Mesendoderm (in vitro differentiated cells): ENCODE results near the gene EGFR.

Source experiments
- DNase-seq: peaks from one replicate; pipeline ENCODE4 v3.0.0; 2013
- H2AK5ac ChIP-seq: 2 replicates; pipeline ENCODE4 v1.6.1; 2013; ENCODE audit warnings: low read length, inconsistent platforms
- H2BK120ac ChIP-seq: 2 replicates; pipeline ENCODE4 v1.6.1; 2013; ENCODE audit warnings: low read depth, mild to moderate bottlenecking, low read length, moderate library complexity, mixed read lengths
- H2BK15ac ChIP-seq: replicated peaks from 2 replicates; pipeline ENCODE4 v1.6.1; 2013; ENCODE audit warnings: low read depth, mild to moderate bottlenecking, moderate library complexity
- H2BK5ac ChIP-seq: 2 replicates; pipeline ENCODE4 v1.6.1; 2013; ENCODE audit warnings: low read length, inconsistent platforms
- H3K18ac ChIP-seq: 2 replicates; pipeline ENCODE4 v1.6.1; 2013; ENCODE audit warnings: mild to moderate bottlenecking, low read length, mixed read lengths
- H3K23ac ChIP-seq: one replicate; pipeline ENCODE4 v1.6.1; 2013; ENCODE audit warnings: low read length
- H3K27ac ChIP-seq: 2 replicates; pipeline ENCODE4 v1.5.1; 2013; ENCODE audit warnings: low read depth, mild to moderate bottlenecking, inconsistent platforms, low read length, moderate library complexity
- H3K27me3 ChIP-seq: 2 replicates; pipeline ENCODE4 v1.6.1; 2013; ENCODE audit warnings: low read length, control low read depth, mild to moderate bottlenecking, inconsistent platforms; ENCODE audit not compliant: insufficient read depth, poor library complexity
- H3K36me3 ChIP-seq: 2 replicates; pipeline ENCODE4 v1.6.1; 2013; ENCODE audit warnings: low read length, inconsistent platforms; ENCODE audit not compliant: control insufficient read depth, insufficient read depth
- H3K4ac ChIP-seq: one replicate; pipeline ENCODE4 v1.6.1; 2013; ENCODE audit warnings: low read depth, mild to moderate bottlenecking, low read length, moderate library complexity
- H3K4me1 ChIP-seq: 2 replicates; pipeline ENCODE4 v1.6.1; 2013; ENCODE audit warnings: low read depth, low read length, inconsistent platforms; ENCODE audit not compliant: control insufficient read depth
- H3K4me2 ChIP-seq: 2 replicates; pipeline ENCODE4 v1.6.1; 2013; ENCODE audit warnings: low read length
- H3K4me3 ChIP-seq: 2 replicates; pipeline ENCODE4 v1.5.1; 2013; ENCODE audit warnings: mild to moderate bottlenecking, low read length
- H3K56ac ChIP-seq: one replicate; pipeline ENCODE4 v1.6.1; 2013; ENCODE audit warnings: low read length
- H3K79me1 ChIP-seq: 2 replicates; pipeline ENCODE4 v1.6.1; 2013; ENCODE audit warnings: low read length, inconsistent platforms
- H3K79me2 ChIP-seq: 2 replicates; pipeline ENCODE4 v1.6.1; 2013; ENCODE audit warnings: mild to moderate bottlenecking, low read length; ENCODE audit not compliant: control insufficient read depth, insufficient read depth
- H3K9ac ChIP-seq: 2 replicates; pipeline ENCODE4 v1.6.1; 2013; ENCODE audit warnings: low read length, inconsistent platforms
- H4K5ac ChIP-seq: one replicate; pipeline ENCODE4 v1.6.1; 2013; ENCODE audit warnings: low read length
- H4K8ac ChIP-seq: one replicate; pipeline ENCODE4 v1.6.1; 2013; ENCODE audit warnings: low read depth, mild to moderate bottlenecking, control low read depth, low read length, moderate library complexity
- WGBS: extraction: QIAGEN DNeasy Blood & Tissue Kit; methylation state at CpG from one replicate; pipeline ENCODE4 v1.1.7; 2013; ENCODE audit warnings: low lambda C conversion rate, missing lambda C conversion rate; ENCODE audit not compliant: insufficient coverage; ENCODE audit errors: extremely low coverage; 5-methylcytosine and 5-hydroxymethylcytosine counted together

The EGFR gene

DNA sequence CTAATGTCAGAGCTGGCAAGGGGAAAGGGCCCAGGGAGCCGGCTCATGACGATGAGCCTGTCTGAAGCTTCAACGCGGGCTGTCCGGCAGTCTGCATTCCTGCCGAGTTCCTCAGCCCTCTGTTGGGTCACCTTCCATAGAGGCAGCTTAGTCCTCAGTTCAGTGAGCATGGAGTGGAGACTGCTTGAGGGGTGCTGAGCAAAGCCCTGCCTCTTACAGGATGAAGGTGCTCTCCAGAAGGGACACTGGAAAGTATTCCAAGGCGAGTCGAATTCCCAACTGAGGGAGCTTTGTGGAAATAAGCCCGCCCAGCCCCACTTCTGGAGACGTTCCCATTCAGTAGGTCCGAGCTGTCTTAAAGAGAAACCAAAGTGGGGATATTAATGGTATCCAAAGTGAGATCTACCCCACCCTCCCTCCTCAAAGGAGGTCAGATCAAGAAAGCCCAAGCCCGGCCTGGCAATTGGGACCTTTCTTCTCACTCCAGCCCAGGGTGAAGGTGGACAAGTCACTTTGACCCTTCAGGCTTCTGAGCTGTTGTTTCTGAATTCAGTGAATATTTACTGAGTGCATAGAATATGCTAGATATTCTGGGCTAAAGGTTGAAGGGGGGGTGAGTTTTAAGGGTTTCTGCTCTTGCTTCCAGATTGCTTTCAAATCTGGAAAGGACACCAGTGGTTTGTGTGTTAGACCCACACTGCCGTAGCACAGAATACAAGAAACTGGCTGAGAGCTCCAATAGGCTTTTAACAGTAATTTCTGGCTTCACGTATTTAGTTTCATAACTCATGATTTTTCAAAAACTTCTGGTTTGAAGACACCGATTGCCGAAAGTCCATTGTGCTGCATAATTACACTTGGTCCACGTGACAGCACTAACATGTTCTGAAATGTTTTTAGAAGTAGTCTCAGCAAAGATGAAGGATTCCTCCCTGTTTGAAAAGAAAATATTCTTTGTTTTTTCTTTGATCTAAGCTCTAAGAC, 3.5 kb downstream of the EGFR start:
- WGBS = no CpG with 5 or more reads among the region's 17 CpGs

DNA sequence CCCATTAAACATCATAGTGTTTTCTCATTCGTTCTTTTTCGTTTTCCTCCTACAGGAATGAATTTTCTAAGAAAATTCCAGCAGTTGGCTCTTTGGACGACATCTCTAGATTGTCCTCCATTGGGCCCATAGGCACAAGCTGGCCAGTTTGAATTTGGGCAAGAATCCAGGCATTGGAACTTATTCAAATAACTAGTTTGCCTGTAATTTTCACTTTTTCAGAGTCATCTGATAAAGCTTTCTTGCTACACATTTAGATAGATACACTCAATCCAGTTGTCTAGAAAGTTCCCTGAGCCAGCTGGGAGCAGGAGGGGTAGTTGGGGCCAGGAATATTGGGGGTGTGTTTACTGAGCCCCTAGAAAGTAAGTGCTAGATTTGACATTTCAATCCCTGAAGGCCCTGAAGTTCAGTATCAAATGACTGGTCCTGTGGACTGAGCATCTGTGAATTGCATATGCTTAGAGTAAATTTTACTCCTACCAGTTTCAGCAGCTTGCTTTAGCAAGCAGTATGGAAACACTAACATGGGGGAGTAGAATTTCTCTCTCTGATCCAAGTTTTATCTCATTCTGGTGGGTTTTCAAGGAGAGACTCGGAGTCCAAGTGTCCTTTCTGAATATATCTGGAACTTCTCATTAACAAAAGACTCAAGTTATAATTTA, 5.2 kb downstream of the EGFR start:
- H2BK15ac ChIP-seq = no peak overlapping the region
- no peaks in the 10 kb centered on the region for H3K36me3 ChIP-seq
- no peak overlapping the region for H3K56ac ChIP-seq
- no peak overlapping the region for H3K27ac ChIP-seq
- no peak overlapping the region for H3K4me3 ChIP-seq
- H3K4me1 ChIP-seq = no peaks in the 10 kb centered on the region
- no CpG with 5 or more reads among the region's 4 CpGs for WGBS
- no peak overlapping the region for H2BK5ac ChIP-seq
- H3K4me2 ChIP-seq = no peak overlapping the region
- H3K18ac ChIP-seq = no peak overlapping the region
- H3K27me3 ChIP-seq = no peaks in the 10 kb centered on the region
- no peak overlapping the region for H3K23ac ChIP-seq
- DNase-seq = no peak
- H2BK120ac ChIP-seq = no peak overlapping the region
- no peak overlapping the region for H3K4ac ChIP-seq
- H3K79me2 ChIP-seq = no peaks in the 10 kb centered on the region
- no peak overlapping the region for H2AK5ac ChIP-seq
- H3K9ac ChIP-seq = no peak overlapping the region
- no peak overlapping the region for H4K8ac ChIP-seq
- H4K5ac ChIP-seq = no peak overlapping the region
- no peaks in the 10 kb centered on the region for H3K79me1 ChIP-seq

More for the DNA sequence above, 3.5 kb downstream of the EGFR start:
- Histone ChIP-seq H4K8ac (no peak overlapping the region), H3K18ac (no peak overlapping the region), H2BK15ac (no peak overlapping the region), H3K4me2 (no peak overlapping the region), H2BK5ac (no peak overlapping the region), H3K27ac (no peak overlapping the region), H3K27me3 (no peaks in the 10 kb centered on the region), H3K23ac (no peak overlapping the region), H3K36me3 (no peaks in the 10 kb centered on the region), H3K79me1 (no peaks in the 10 kb centered on the region), H2AK5ac (no peak overlapping the region), H3K4ac (no peak overlapping the region), H3K79me2 (no peaks in the 10 kb centered on the region), H3K4me1 (no peaks in the 10 kb centered on the region), H3K9ac (no peak overlapping the region), H3K56ac (no peak overlapping the region), H3K4me3 (no peak overlapping the region), H4K5ac (no peak overlapping the region), H2BK120ac (no peak overlapping the region)
- no peak for DNase-seq

DNA sequence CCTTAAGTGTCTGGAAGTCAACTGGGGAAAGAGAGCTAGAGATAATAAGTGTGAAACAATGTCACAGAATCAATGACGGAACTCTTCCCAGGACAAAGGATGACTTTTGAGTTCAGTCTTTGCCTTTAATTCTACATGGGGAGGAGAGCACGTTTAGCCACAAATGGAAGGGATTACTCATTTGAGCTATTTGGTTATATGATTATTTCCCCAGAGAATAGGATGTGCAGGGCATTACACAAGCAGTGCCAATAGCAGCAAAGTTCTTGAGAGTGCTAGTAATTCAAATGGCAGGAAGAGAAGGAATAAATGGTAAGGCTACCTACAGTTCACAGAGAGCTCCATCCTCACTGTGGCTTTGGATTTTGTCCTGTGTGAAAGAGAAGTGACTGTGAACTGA, 6.0 kb downstream of the EGFR start:
- no peak overlapping the region for H3K18ac ChIP-seq
- no CpG with 5 or more reads among the region's 2 CpGs for WGBS
- no peaks in the 10 kb centered on the region for H3K4me1 ChIP-seq
- no peaks in the 10 kb centered on the region for H3K36me3 ChIP-seq
- H3K4ac ChIP-seq = no peak overlapping the region
- no peak overlapping the region for H3K4me3 ChIP-seq
- no peak overlapping the region for H3K9ac ChIP-seq
- no peak overlapping the region for H2BK15ac ChIP-seq
- no peaks in the 10 kb centered on the region for H3K27me3 ChIP-seq
- no peak overlapping the region for H3K23ac ChIP-seq
- no peak overlapping the region for H4K8ac ChIP-seq
- DNase-seq = no peak
- no peak overlapping the region for H3K4me2 ChIP-seq
- H2BK120ac ChIP-seq = no peak overlapping the region
- no peaks in the 10 kb centered on the region for H3K79me1 ChIP-seq
- H2BK5ac ChIP-seq = no peak overlapping the region
- H3K56ac ChIP-seq = no peak overlapping the region
- H3K27ac ChIP-seq = no peak overlapping the region
- no peaks in the 10 kb centered on the region for H3K79me2 ChIP-seq
- no peak overlapping the region for H2AK5ac ChIP-seq
- no peak overlapping the region for H4K5ac ChIP-seq

DNA sequence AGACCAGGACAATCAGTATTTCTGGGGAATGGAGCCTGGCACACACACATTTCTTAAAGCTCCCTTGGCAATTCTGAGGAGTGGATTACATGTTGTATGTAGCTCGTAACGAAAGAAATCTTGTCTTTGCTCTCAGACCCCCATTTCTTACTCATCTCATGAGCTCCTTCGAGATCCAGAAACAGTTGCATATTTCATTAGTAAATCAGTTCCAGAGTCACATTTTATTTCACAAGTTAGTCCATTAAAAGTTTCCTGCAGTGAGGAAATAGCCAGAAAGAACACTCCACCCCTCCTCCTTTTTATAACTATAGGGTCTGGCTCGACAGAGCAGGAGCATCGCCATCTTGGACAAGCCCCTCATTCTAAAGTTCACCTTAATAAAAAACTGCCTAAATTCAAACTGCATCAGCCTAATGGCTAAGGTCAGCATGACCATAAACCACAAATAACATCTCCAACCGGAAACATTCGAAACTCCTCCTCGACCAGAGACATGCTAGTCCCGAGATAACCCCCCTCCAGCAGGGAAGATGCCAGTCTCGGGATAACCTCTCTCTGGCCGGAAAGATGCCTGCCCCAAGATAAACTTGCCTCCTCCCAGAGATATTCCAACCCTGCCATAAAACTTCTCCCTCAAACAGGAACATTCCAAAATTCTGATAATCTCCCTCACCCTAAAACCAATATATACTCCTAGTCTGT, 7.4 kb downstream of the EGFR start:
- no peak overlapping the region for H3K9ac ChIP-seq
- no peaks in the 10 kb centered on the region for H3K79me1 ChIP-seq
- H3K27ac ChIP-seq = no peak overlapping the region
- no peak overlapping the region for H4K8ac ChIP-seq
- no peak overlapping the region for H3K56ac ChIP-seq
- no peaks in the 10 kb centered on the region for H3K4me1 ChIP-seq
- H4K5ac ChIP-seq = no peak overlapping the region
- no peaks in the 10 kb centered on the region for H3K27me3 ChIP-seq
- H3K23ac ChIP-seq = no peak overlapping the region
- H2BK5ac ChIP-seq = no peak overlapping the region
- WGBS = no CpG with 5 or more reads among the region's 11 CpGs
- no peaks in the 10 kb centered on the region for H3K79me2 ChIP-seq
- no peak overlapping the region for H2BK15ac ChIP-seq
- DNase-seq = no peak
- H3K4ac ChIP-seq = no peak overlapping the region
- H2AK5ac ChIP-seq = no peak overlapping the region
- H3K4me2 ChIP-seq = no peak overlapping the region
- H3K18ac ChIP-seq = no peak overlapping the region
- H3K4me3 ChIP-seq = no peak overlapping the region
- H3K36me3 ChIP-seq = no peaks in the 10 kb centered on the region
- no peak overlapping the region for H2BK120ac ChIP-seq

DNA sequence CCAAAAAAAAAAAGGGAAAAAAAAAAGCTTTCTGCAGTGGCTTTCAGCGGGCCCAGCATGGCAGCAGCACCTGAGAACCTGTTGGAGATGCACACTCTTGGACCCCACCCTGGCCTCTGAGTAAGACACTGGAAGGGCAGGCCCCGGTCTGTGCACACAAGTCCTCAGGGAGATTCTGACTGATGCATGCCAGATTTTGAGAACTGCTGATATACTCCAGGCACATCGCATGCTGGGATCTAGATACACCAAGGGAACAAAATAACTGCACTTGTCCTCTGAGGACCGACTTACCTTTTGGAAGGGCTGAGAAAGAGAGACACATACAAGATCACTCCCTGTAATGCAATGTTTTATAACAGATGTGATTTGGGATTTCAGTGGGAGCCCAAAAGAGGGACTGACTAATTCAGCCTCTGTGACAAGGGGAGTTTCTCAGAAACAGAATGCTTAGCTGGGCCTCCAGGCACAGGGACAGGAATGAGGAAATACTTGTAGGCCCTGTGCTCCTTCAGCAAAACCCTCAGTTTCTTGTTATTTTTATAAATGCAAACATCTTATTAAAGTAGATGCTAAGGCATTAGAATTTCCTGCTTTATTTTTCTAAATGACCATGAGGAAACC, 8.2 kb downstream of the EGFR start:
- H3K56ac ChIP-seq = no peak overlapping the region
- H3K27me3 ChIP-seq = no peaks in the 10 kb centered on the region
- no peak overlapping the region for H3K23ac ChIP-seq
- H3K79me1 ChIP-seq = no peaks in the 10 kb centered on the region
- H3K4me2 ChIP-seq = no peak overlapping the region
- H3K4ac ChIP-seq = no peak overlapping the region
- no peak overlapping the region for H3K18ac ChIP-seq
- H3K27ac ChIP-seq = no peak overlapping the region
- H3K4me3 ChIP-seq = no peak overlapping the region
- no peak overlapping the region for H4K5ac ChIP-seq
- no peaks in the 10 kb centered on the region for H3K4me1 ChIP-seq
- no CpG with 5 or more reads among the region's 4 CpGs for WGBS
- no peak overlapping the region for H2BK120ac ChIP-seq
- no peak overlapping the region for H4K8ac ChIP-seq
- H3K36me3 ChIP-seq = no peaks in the 10 kb centered on the region
- no peak overlapping the region for H3K9ac ChIP-seq
- H2BK15ac ChIP-seq = no peak overlapping the region
- H3K79me2 ChIP-seq = no peaks in the 10 kb centered on the region
- no peak for DNase-seq
- no peak overlapping the region for H2BK5ac ChIP-seq
- H2AK5ac ChIP-seq = no peak overlapping the region
